ENCODE results near the gene UTY. TPM values are rescaled to one million over a fixed set of nuclear protein-coding genes. Genes with fewer than 3 reads are reported as not detected.

UTY gene
- total RNA-seq, 2 experiments from 2014 or later, result 35.8 to 36.7 TPM

- Histone ChIP-seq H3K4me2 (ENCODE audit: low read length) (peak overlapping the region; percentile 81), H3K9me2 (ENCODE audit: insufficient read depth, low read length) (no peaks in the 10 kb centered on the region), H3K27ac (ENCODE audit: low read depth, low read length, poor library complexity, severe bottlenecking) (peak overlapping the region; percentile 95), H2AFZ (ENCODE audit: low read length) (no peak overlapping the region), H4K20me1 (ENCODE audit: insufficient read depth, low read length) (no peaks in the 10 kb centered on the region), H3K9me3 (ENCODE audit: low read length) (no peaks in the 10 kb centered on the region), H3K36me3 (ENCODE audit: insufficient read depth, low read length) (peaks cover 37% of the 10 kb centered on the region), H3K4me1 (ENCODE audit: insufficient read depth, low read length, poor library complexity, severe bottlenecking) (peaks cover 60% of the 10 kb centered on the region), H3K79me2 (ENCODE audit: insufficient read depth, low read depth, low read length) (peaks cover 7% of the 10 kb centered on the region; the same call in 1 of the 2 replicates), H3K4me3 (ENCODE audit: low read depth, low read length, poor library complexity, severe bottlenecking) (peak overlapping the region; percentile 61)
- BruUV-seq (replicated peaks), result no TSS peak
- ChIA-PET CTCF (ENCODE audit: unreplicated experiment) (no interaction called here), POLR2A (interaction anchor here (0.6 to 1.1 kb wide), 4 partner anchors 9 to 333 kb away, joined by 3 to 4 read pairs (median 3); no protein-coding TSS in a partner anchor)
- TF ChIP-seq EZH2phosphoT487 (IDR thresholded peaks at IDR 0.05; ENCODE audit: borderline replicate concordance, low read depth, low read length) (no peak), CTCF (conservative IDR thresholded peaks at IDR 0.05; ENCODE audit: low read length) (no peak)
- no peak for DNase-seq (ENCODE audit: low spot score)
- intact Hi-C loops (cut with micrococcal nuclease; ENCODE audit: unreplicated experiment), result no loop called here
These were observed 109.6 kb downstream of the UTY start for GRCh38 chrY:13370245-13370644.

GRCh38 chrY:13368513-13368845, 111.4 kb downstream of the UTY start:
- TF ChIP-seq CTCF (conservative IDR thresholded peaks at IDR 0.05; ENCODE audit: low read length) (no peak), EZH2phosphoT487 (IDR thresholded peaks at IDR 0.05; ENCODE audit: borderline replicate concordance, low read depth, low read length) (no peak)
- Histone ChIP-seq H3K4me2 (ENCODE audit: low read length) (peak overlapping the region; percentile 26; the same call in 1 of the 2 replicates), H3K4me1 (ENCODE audit: insufficient read depth, low read length, poor library complexity, severe bottlenecking) (peaks cover 66% of the 10 kb centered on the region), H4K20me1 (ENCODE audit: insufficient read depth, low read length) (no peaks in the 10 kb centered on the region), H3K9me3 (ENCODE audit: low read length) (no peaks in the 10 kb centered on the region), H3K4me3 (ENCODE audit: low read depth, low read length, poor library complexity, severe bottlenecking) (no peak overlapping the region), H2AFZ (ENCODE audit: low read length) (no peak overlapping the region), H3K79me2 (ENCODE audit: insufficient read depth, low read depth, low read length) (peaks cover 7% of the 10 kb centered on the region; the same call in 1 of the 2 replicates), H3K27ac (ENCODE audit: low read depth, low read length, poor library complexity, severe bottlenecking) (peak overlapping the region; percentile 48), H3K36me3 (ENCODE audit: insufficient read depth, low read length) (peaks cover 49% of the 10 kb centered on the region), H3K9me2 (ENCODE audit: insufficient read depth, low read length) (no peaks in the 10 kb centered on the region)
- intact Hi-C loops (cut with micrococcal nuclease; ENCODE audit: unreplicated experiment), result loop anchor here (10.0 kb wide), 1 partner anchor 106 kb away; no protein-coding TSS in a partner anchor
- ChIA-PET POLR2A (no interaction called here), CTCF (ENCODE audit: unreplicated experiment) (interaction anchor here (1.0 kb wide), 1 partner anchor 74 kb away, joined by 3 read pairs; no protein-coding TSS in a partner anchor)
- no TSS peak for BruUV-seq (replicated peaks)
- no peak for DNase-seq (ENCODE audit: low spot score)

- intact Hi-C loops (cut with micrococcal nuclease; ENCODE audit: unreplicated experiment), result loop anchor here (10.0 kb wide), 1 partner anchor 111 kb away; no protein-coding TSS in a partner anchor
- CTCF ChIA-PET (ENCODE audit: unreplicated experiment), result no interaction called here
These were observed 116.2 kb downstream of the UTY start for GRCh38 chrY:13363641-13364040.

More at GRCh38 chrY:13363641-13364040, 116.2 kb downstream of the UTY start:
- no peak for TF ChIP-seq EZH2phosphoT487 (IDR thresholded peaks at IDR 0.05; ENCODE audit: borderline replicate concordance, low read depth, low read length)
- TF ChIP-seq CTCF (conservative IDR thresholded peaks at IDR 0.05; ENCODE audit: low read length), result no peak
- Histone ChIP-seq H3K9me2 (ENCODE audit: insufficient read depth, low read length) (no peaks in the 10 kb centered on the region), H3K27ac (ENCODE audit: low read depth, low read length, poor library complexity, severe bottlenecking) (no peak overlapping the region), H4K20me1 (ENCODE audit: insufficient read depth, low read length) (no peaks in the 10 kb centered on the region), H2AFZ (ENCODE audit: low read length) (no peak overlapping the region), H3K4me3 (ENCODE audit: low read depth, low read length, poor library complexity, severe bottlenecking) (no peak overlapping the region), H3K4me2 (ENCODE audit: low read length) (no peak overlapping the region), H3K9me3 (ENCODE audit: low read length) (no peaks in the 10 kb centered on the region), H3K79me2 (ENCODE audit: insufficient read depth, low read depth, low read length) (no peaks in the 10 kb centered on the region), H3K4me1 (ENCODE audit: insufficient read depth, low read length, poor library complexity, severe bottlenecking) (peaks cover 40% of the 10 kb centered on the region), H3K36me3 (ENCODE audit: insufficient read depth, low read length) (peaks cover 52% of the 10 kb centered on the region)
- POLR2A ChIA-PET, result no interaction called here
- DNase-seq (ENCODE audit: low spot score), result no peak
- no TSS peak for BruUV-seq (replicated peaks)

All from OCI-LY7 (cell line).